Body of pancreas (tissue), 4 donors: Measurements from ENCODE around the gene MRPL47.

Source experiments
- CTCF ChIP-seq, 7 experiments: fragments of 450-650 bp in 4 of 7; fragments of 200-600 bp in 3 of 7; sonication (generic) in 3 of 7; IDR thresholded peaks; one replicate each; pipeline ENCODE4 v1.5.1; 2016 to 2019; ENCODE audit warnings: antibody characterized with exemption in 7 of 7
- POLR2A ChIP-seq, 3 donors: fragments of 450-650 bp; IDR thresholded peaks; one replicate each; pipeline ENCODE4 v1.6.1; 2016; ENCODE audit warnings: antibody characterized with exemption in 3 of 3, mild to moderate bottlenecking in 2 of 3

GRCh38 chr3:179613807-179614206, 9.4 kb upstream of the MRPL47 start:
- TF ChIP-seq CTCF (IDR thresholded peaks at IDR 0.05) (no peak), POLR2A (IDR thresholded peaks at IDR 0.05) (no peak)
